Measurements from ENCODE around the gene MIEN1. TPM values are rescaled to one million over a fixed set of nuclear protein-coding genes. Genes with fewer than 3 reads are reported as not detected.

Gene MIEN1
- 10 to 100 TPM; 30.8 to 36.9 (median 32.1) TPM for total RNA-seq
- 35.7 TPM for total RNA-seq (2013)
- 12.2 to 24.9 (median 19.2) reads per million in 29 experiments for total RNA-seq

- H3K27ac ChIP-seq (ENCODE audit: low read length): peak within 1 kb of the TSS; percentile 82
- no peaks in the 10 kb centered on the region for H3K9me3 Mint-ChIP-seq
- H3K4me1 ChIP-seq (ENCODE audit: control insufficient read depth in 1 of 2, extremely low read depth in 1 of 2, insufficient read depth in 2 of 2, low read length in 2 of 2): peaks cover 4 to 31% of the 10 kb centered on the region in 2 experiments
- ATAC-seq (replicated peaks in 1 of 4): peak; percentile 93 to 98 (median 94)
- peaks cover 5% of the 10 kb centered on the region for H3K36me3 Mint-ChIP-seq
- H3K36me3 ChIP-seq (ENCODE audit: control insufficient read depth in 2 of 2, extremely low read depth in 1 of 2, insufficient read depth in 1 of 2, low read length in 1 of 2): peaks cover 10 to 24% of the 10 kb centered on the region in 2 donors
- H3K27me3 Mint-ChIP-seq: no peaks in the 10 kb centered on the region
- H3K9me3 ChIP-seq: no peaks in the 10 kb centered on the region
- H3K4me3 ChIP-seq (ENCODE audit: control insufficient read depth in 1 of 2, extremely low read depth in 1 of 2, low read length in 1 of 2): peak within 1 kb of the TSS; percentile 49 to 90
- DNase-seq: peak; percentile 69 to 98 (median 90)
- H3K27ac Mint-ChIP-seq: peak within 1 kb of the TSS; percentile 88 to 89
- POLR2A ChIA-PET: interaction anchor here (0.6 to 1.3 kb wide), 4 partner anchors 42 to 486 kb away, joined by 3 to 14 read pairs (median 8); partner anchors contain the start of gene PGAP3 (in 1 of the 2)
- peaks cover 15 to 22% (median 21%) of the 10 kb centered on the region in 3 donors for H3K4me1 Mint-ChIP-seq
- peak within 1 kb of the TSS; percentile 86 to 90 (median 89) for H3K4me3 Mint-ChIP-seq
- CTCF ChIA-PET: interaction anchor here (0.6 to 2.3 kb wide), 17 partner anchors 16 to 238 kb away, joined by 3 to 8 read pairs (median 4); partner anchors contain the start of gene PGAP3 (in 1 of the 2)
- no peaks in the 10 kb centered on the region for H3K27me3 ChIP-seq (replicated peaks in 1 of 2; ENCODE audit: control insufficient read depth in 2 of 2, extremely low read depth in 1 of 2, insufficient read depth in 2 of 2, low read length in 1 of 2)
- under 1% methylated on average over 57 of the region's 65 CpGs for WGBS (ENCODE audit: insufficient coverage)
These were observed at the start of gene MIEN1 for GRCh38 chr17:39730095-39730921. MIEN1 (minus strand) TSS chr17:39730532; CDS start chr17:39730495, 37 bp downstream.

GRCh38 chr17:39777534-39778365 lies 47.4 kb upstream of the MIEN1 start:
- DNase-seq (peak in 3 of 35 experiments; percentile 9 to 64 (median 18)), ATAC-seq (replicated peaks in 1 of 4) (peak; percentile 52 to 69 (median 62))
- H3K27ac ChIP-seq (ENCODE audit: low read length): peak overlapping the region; percentile 91
- no peaks in the 10 kb centered on the region for H3K9me3 ChIP-seq
- ChIA-PET CTCF (interaction anchor here (0.6 to 2.9 kb wide), 8 partner anchors 15 to 224 kb away, joined by 3 to 8 read pairs (median 4); no protein-coding TSS in a partner anchor), POLR2A (interaction anchor here in 1 of 2 donors (0.5 to 0.6 kb wide), 2 partner anchors 35 to 82 kb away, joined by 3 to 5 read pairs; no protein-coding TSS in a partner anchor)
- H3K27me3 Mint-ChIP-seq: no peaks in the 10 kb centered on the region
- no peaks in the 10 kb centered on the region for H3K27me3 ChIP-seq (replicated peaks in 1 of 2; ENCODE audit: control insufficient read depth in 2 of 2, extremely low read depth in 1 of 2, insufficient read depth in 2 of 2, low read length in 1 of 2)
- H3K36me3 Mint-ChIP-seq: peaks cover 31% of the 10 kb centered on the region
- peak overlapping the region; percentile 93 to 99 for H3K27ac Mint-ChIP-seq
- 0% methylated on average over 1 of the region's 11 CpGs for WGBS (ENCODE audit: insufficient coverage)
- H3K4me3 ChIP-seq (ENCODE audit: control insufficient read depth in 1 of 2, extremely low read depth in 1 of 2, low read length in 1 of 2): peak overlapping the region; percentile 55 to 67
- no peaks in the 10 kb centered on the region for H3K9me3 Mint-ChIP-seq
- peaks cover 52 to 66% of the 10 kb centered on the region in 2 experiments for H3K4me1 ChIP-seq (ENCODE audit: control insufficient read depth in 1 of 2, extremely low read depth in 1 of 2, insufficient read depth in 2 of 2, low read length in 2 of 2)
- H3K4me3 Mint-ChIP-seq: peak overlapping the region; percentile 79 to 86 (median 84)
- H3K4me1 Mint-ChIP-seq: peaks cover 88 to 93% (median 88%) of the 10 kb centered on the region in 3 donors
- peaks cover 2 to 10% of the 10 kb centered on the region in 2 donors for H3K36me3 ChIP-seq (ENCODE audit: control insufficient read depth in 2 of 2, extremely low read depth in 1 of 2, insufficient read depth in 1 of 2, low read length in 1 of 2)

GRCh38 chr17:39776252-39776651 lies 45.9 kb upstream of the MIEN1 start:
- Mint-ChIP-seq H3K36me3 (peaks cover 33% of the 10 kb centered on the region), H3K27me3 (no peaks in the 10 kb centered on the region), H3K4me1 (peaks cover 88 to 93% (median 88%) of the 10 kb centered on the region in 3 donors), H3K4me3 (peak overlapping the region; percentile 79 to 86 (median 84)), H3K9me3 (no peaks in the 10 kb centered on the region), H3K27ac (peak overlapping the region; percentile 93 to 99)
- Histone ChIP-seq H3K27ac (ENCODE audit: low read length) (peak overlapping the region; percentile 91), H3K9me3 (no peaks in the 10 kb centered on the region), H3K27me3 (replicated peaks in 1 of 2; ENCODE audit: control insufficient read depth in 2 of 2, extremely low read depth in 1 of 2, insufficient read depth in 2 of 2, low read length in 1 of 2) (no peaks in the 10 kb centered on the region), H3K4me1 (ENCODE audit: control insufficient read depth in 1 of 2, extremely low read depth in 1 of 2, insufficient read depth in 2 of 2, low read length in 2 of 2) (peaks cover 58 to 69% of the 10 kb centered on the region in 2 experiments), H3K4me3 (ENCODE audit: control insufficient read depth in 1 of 2, extremely low read depth in 1 of 2, low read length in 1 of 2) (peak overlapping the region; percentile 5 to 67), H3K36me3 (ENCODE audit: control insufficient read depth in 2 of 2, extremely low read depth in 1 of 2, insufficient read depth in 1 of 2, low read length in 1 of 2) (peaks cover 2 to 13% of the 10 kb centered on the region in 2 donors)
- ChIA-PET POLR2A (interaction anchor here in 1 of 2 donors (1.0 kb wide), 1 partner anchor 37 kb away, joined by 4 read pairs; no protein-coding TSS in a partner anchor), CTCF (interaction anchor here (0.6 to 2.9 kb wide), 8 partner anchors 17 to 1480 kb away, joined by 3 to 8 read pairs (median 4); partner anchors contain the start of gene IKZF3 (in 1 of the 2))
- ATAC-seq (replicated peaks in 1 of 4) (peak in 2 of 4 experiments; percentile 42 to 46), DNase-seq (peak in 2 of 35 experiments; percentile 15 to 56)

GRCh38 chr17:39775031-39775430 lies 44.7 kb upstream of the MIEN1 start:
- DNase-seq (peak in 1 of 35 experiments; percentile 50), ATAC-seq (replicated peaks in 1 of 4) (no peak)
- Histone ChIP-seq H3K36me3 (ENCODE audit: control insufficient read depth in 2 of 2, extremely low read depth in 1 of 2, insufficient read depth in 1 of 2, low read length in 1 of 2) (peaks cover 2 to 13% of the 10 kb centered on the region in 2 donors), H3K9me3 (no peaks in the 10 kb centered on the region), H3K4me1 (ENCODE audit: control insufficient read depth in 1 of 2, extremely low read depth in 1 of 2, insufficient read depth in 2 of 2, low read length in 2 of 2) (peaks cover 65 to 69% of the 10 kb centered on the region in 2 experiments), H3K4me3 (ENCODE audit: control insufficient read depth in 1 of 2, extremely low read depth in 1 of 2, low read length in 1 of 2) (peak overlapping the region in 1 of 2 donors; percentile 67), H3K27me3 (replicated peaks in 1 of 2; ENCODE audit: control insufficient read depth in 2 of 2, extremely low read depth in 1 of 2, insufficient read depth in 2 of 2, low read length in 1 of 2) (no peaks in the 10 kb centered on the region), H3K27ac (ENCODE audit: low read length) (peak overlapping the region; percentile 91)
- no peaks in the 10 kb centered on the region for H3K9me3 Mint-ChIP-seq
- H3K27ac Mint-ChIP-seq: peak overlapping the region; percentile 93 to 99
- POLR2A ChIA-PET: interaction anchor here (0.5 to 0.9 kb wide), 7 partner anchors 16 to 96 kb away, joined by 3 to 6 read pairs (median 4); no protein-coding TSS in a partner anchor
- peak overlapping the region; percentile 79 to 86 (median 84) for H3K4me3 Mint-ChIP-seq
- peaks cover 91 to 96% (median 91%) of the 10 kb centered on the region in 3 donors for H3K4me1 Mint-ChIP-seq
- WGBS (ENCODE audit: insufficient coverage): no CpG with 5 or more reads among the region's 2 CpGs
- no peaks in the 10 kb centered on the region for H3K27me3 Mint-ChIP-seq
- peaks cover 39% of the 10 kb centered on the region for H3K36me3 Mint-ChIP-seq
- CTCF ChIA-PET: interaction anchor here (0.6 to 2.9 kb wide), 6 partner anchors 14 to 183 kb away, joined by 3 to 8 read pairs (median 5); no protein-coding TSS in a partner anchor

- H3K27ac Mint-ChIP-seq: peak overlapping the region; percentile 93 to 99
- peaks cover 95 to 100% (median 96%) of the 10 kb centered on the region in 3 donors for H3K4me1 Mint-ChIP-seq
- Histone ChIP-seq H3K36me3 (ENCODE audit: control insufficient read depth in 2 of 2, extremely low read depth in 1 of 2, insufficient read depth in 1 of 2, low read length in 1 of 2) (peaks cover 0 to 21% of the 10 kb centered on the region in 2 donors), H3K4me3 (ENCODE audit: control insufficient read depth in 1 of 2, extremely low read depth in 1 of 2, low read length in 1 of 2) (peak overlapping the region in 1 of 2 donors; percentile 67), H3K27ac (ENCODE audit: low read length) (peak overlapping the region; percentile 91), H3K9me3 (no peaks in the 10 kb centered on the region), H3K4me1 (ENCODE audit: control insufficient read depth in 1 of 2, extremely low read depth in 1 of 2, insufficient read depth in 2 of 2, low read length in 2 of 2) (peaks cover 69 to 75% of the 10 kb centered on the region in 2 experiments), H3K27me3 (replicated peaks in 1 of 2; ENCODE audit: control insufficient read depth in 2 of 2, extremely low read depth in 1 of 2, insufficient read depth in 2 of 2, low read length in 1 of 2) (no peaks in the 10 kb centered on the region)
- CTCF ChIA-PET: interaction anchor here (0.6 to 0.7 kb wide), 2 partner anchors 16 to 18 kb away, joined by 3 to 6 read pairs; no protein-coding TSS in a partner anchor
- H3K36me3 Mint-ChIP-seq: peaks cover 41% of the 10 kb centered on the region
- H3K4me3 Mint-ChIP-seq: peak overlapping the region; percentile 75 to 84 (median 79)
- DNase-seq: peak in 1 of 35 experiments; percentile 53
- no peak for ATAC-seq (replicated peaks in 1 of 4)
- no peaks in the 10 kb centered on the region for H3K27me3 Mint-ChIP-seq
- no peaks in the 10 kb centered on the region for H3K9me3 Mint-ChIP-seq
- no CpG with 5 or more reads among the region's 4 CpGs for WGBS (ENCODE audit: insufficient coverage)
- POLR2A ChIA-PET: no interaction called here
These were observed 43.7 kb upstream of the MIEN1 start for GRCh38 chr17:39774047-39774446.
